ENCODE data around the gene METTL17. TPM values are rescaled to one million over a fixed set of nuclear protein-coding genes. Genes with fewer than 3 reads are reported as not detected.
"Not testable (repeated sequence)": the region's sequence is repeated elsewhere in the genome, so short reads cannot be mapped to it uniquely, and the experiment has no call there.

METTL17 gene, protein sequence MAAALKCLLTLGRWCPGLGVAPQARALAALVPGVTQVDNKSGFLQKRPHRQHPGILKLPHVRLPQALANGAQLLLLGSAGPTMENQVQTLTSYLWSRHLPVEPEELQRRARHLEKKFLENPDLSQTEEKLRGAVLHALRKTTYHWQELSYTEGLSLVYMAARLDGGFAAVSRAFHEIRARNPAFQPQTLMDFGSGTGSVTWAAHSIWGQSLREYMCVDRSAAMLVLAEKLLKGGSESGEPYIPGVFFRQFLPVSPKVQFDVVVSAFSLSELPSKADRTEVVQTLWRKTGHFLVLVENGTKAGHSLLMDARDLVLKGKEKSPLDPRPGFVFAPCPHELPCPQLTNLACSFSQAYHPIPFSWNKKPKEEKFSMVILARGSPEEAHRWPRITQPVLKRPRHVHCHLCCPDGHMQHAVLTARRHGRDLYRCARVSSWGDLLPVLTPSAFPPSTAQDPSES
- 32.8 and 32.9 TPM in 2 replicates for total RNA-seq

DNA sequence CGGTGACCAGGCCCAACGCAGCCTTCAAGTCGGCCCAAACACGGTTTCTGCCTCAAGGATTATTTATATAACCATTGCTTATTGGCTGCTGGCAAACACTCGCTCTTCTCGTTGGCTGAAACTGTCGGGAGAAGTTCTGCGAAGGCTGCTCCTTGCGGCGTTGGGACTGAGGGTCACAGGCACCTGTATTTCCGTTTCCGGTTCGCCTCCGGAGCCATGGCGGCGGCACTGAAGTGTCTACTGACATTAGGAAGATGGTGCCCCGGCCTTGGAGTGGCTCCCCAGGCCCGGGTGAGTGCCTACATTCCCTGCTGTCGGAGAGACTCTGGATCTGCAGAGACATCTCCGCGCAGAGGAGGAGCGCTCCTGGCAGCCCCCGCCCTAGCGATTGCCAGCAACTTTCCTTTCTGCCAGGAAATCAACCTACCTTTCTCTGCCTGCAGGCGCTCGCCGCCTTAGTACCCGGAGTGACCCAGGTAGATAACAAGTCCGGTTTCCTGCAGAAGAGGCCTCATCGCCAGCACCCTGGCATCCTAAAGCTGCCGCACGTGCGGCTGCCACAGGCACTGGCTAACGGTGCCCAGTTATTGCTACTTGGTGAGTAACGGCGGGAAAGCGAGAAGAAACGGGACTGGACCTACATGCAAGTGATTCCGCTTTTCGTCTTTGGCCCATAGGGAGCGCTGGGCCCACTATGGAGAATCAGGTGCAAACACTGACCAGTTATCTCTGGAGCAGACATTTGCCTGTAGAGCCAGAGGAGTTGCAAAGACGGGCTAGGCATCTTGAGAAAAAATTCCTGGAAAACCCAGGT, at the start of gene METTL17:
METTL17 (plus strand) TSS at position 194 of the 814 bp plus-strand sequence; CDS start at position 217, 23 bp downstream.
- peak; percentile 95 for DNase-seq

DNA sequence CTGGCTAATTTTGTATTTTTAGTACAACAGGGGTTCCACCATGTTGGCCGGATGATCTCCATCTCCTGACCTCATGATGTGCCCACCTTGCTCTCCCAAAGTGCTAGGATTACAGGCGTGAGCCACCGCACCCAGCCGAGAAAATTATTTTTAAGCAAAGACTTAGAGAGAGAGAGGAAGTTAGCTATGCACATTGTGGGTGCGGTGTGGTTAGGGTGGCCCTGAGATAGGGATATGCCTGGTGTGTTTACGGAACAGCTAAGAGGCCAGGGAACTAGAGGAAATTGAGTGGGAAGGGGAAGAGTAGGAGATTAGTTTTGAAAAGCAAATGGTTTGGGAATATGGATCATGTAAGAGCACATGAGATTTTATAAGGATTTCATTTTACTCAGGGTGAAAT, 44.6 kb upstream of the METTL17 start:
- DNase-seq: not testable (repeated sequence)

DNA sequence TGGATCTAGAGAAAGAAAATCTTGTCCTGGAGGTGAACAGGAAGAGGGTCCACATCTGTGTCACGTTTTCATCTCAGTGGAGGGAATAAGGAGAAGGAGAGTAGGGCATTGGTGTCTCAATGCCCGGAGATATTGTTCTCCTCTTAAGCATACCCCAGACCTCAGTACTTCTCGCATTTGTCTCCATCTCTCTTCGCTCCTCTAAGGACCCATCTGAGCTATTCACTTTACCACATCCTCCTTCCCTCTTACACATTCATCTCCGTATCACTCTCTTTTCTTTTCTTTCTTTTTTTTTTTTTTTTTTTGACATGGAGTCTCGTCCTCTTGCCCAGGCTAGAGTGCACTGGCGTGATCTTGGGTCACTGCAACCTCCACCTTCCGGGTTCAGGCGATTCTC, 43.1 kb upstream of the METTL17 start:
- DNase-seq: not testable (repeated sequence)

DNA sequence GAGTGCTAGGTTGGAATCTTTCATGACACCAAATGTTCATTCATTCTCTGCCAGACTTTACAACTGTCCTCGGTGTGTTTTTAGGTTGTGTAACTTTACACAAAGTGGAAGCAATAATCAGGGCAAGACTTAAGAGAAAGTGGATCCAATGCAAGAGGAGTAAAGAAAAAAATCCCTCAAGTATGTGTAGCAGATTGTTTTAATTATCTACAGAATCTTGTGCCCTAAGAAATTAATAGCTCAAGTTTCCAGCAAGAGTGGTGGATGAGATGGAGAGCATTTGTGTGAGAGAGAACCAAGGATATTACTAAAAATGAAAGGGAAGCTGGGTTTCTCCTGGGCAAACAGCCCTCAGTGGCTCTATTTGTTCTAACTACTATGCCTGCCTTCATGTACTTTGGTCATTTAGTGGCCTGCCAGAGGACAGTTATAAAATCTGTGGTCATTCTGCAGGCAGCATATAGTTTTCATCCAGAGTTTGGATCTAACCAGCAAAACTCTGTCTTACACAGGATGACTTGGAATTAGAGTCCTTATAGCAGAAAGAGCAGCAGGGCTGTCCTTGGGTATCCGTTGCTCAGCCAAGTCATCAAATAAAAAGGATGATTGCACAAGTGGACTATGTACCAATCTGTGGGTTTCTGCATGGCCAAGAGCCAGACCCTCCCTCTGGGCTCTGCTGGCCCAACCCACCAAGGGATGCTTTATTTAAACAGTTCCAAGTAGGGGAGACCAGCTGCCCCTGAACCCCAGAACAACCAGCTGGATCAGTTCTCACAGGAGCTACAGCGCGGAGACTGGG, 34.8 kb upstream of the METTL17 start, which contains the start of gene RNASE2:
RNASE2 (plus strand) TSS at position 752 of the 802 bp plus-strand sequence. CDS start 285 bp downstream, outside the sequence.
- not testable (repeated sequence) for DNase-seq

DNA sequence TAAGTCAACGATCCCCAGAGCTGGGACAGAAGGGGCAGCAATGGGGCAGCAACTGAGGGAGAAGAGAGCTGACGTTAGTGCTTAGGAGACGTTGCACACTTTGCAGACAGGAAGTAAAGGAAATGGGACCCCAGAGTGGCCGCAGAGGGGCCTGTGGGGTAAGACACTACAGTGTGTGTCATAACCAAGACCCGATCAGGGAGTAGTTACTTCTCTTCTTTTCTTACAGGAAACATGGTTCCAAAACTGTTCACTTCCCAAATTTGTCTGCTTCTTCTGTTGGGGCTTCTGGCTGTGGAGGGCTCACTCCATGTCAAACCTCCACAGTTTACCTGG, 34.3 kb upstream of the METTL17 start:
- not testable (repeated sequence) for DNase-seq

DNA sequence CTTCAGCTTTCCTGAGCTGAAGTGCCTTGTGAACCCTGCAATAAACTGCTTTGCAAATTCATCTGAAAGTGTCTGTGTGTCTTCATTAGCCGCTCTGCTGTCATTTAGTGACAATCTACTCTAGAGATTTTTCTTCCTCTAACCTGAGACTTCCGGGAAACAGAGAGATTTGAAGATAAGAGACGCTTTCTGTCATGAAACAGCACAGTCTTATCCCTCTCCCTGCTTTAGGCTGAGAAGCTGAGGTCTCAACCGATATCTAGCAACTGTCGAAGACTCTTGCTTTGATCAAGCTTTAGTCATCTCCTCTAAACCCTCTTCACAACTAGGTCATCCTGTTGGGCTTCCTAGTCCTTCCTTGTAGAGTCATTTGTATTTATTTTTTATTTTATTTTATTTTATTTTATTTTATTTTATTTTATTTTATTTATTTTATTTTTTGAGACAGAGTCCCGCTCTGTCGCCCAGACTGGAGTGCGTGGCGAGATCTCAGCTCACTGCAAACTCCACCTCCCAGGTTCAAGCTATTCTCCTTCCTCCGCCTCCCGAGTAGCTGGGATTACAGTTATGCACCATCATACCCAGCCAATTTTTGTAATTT, 33.3 kb upstream of the METTL17 start:
- DNase-seq: no peak

DNA sequence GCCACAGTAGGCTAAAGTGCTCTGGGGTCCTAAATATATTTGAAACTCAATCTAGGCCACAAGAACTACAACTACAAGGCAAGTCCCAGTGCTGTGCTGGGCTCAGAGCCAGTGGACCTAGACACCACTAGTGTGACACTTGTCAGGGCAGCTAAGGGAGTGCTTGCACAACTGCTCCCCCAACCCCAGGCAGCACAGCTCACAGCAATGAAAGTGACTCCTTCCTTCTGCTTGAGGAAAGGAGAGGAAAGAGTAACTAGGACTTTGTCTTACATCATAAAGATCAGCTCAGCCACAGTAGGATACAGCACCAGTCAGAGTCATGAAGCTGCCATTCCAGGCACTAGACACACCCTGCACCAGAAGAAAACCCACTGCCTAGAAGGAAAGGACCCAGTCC, 30.8 kb upstream of the METTL17 start:
- DNase-seq: not testable (repeated sequence)

DNA sequence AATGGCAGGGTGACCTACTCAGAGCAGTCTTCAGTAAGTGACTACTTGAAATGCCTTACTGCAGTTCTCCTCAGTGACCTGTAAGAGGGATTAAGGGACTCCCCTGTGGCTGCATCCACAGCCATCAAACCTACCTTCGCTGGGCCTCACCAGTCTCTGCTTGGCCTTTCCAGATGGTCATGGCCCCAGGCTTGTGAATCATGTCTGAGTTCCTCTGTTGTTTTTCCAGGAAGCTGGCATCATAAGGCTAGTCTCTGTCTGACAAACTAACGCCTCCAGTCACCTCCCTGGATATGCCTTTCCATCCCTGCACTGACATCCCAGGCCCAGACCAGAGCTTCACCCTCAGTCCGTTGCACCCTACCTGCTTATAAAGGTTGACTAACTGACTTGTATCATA, 20.4 kb upstream of the METTL17 start:
- no peak for DNase-seq

DNA sequence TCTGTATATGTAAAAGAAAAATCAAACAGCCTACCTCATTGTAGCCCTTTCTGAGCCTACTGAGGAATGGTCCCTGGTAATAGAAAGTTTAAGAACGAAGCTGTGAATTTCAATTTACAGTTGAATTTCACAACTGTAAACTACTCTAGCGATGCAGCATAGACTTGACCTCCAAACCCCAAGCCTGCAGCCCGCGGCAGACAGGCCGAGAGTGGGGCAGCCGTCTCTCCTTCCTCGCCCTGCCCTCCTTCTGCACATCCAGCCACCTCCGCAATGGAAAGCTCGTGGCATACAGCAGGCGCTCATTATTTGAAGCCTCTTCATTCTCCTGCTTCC, 19.2 kb upstream of the METTL17 start:
- DNase-seq: no peak

DNA sequence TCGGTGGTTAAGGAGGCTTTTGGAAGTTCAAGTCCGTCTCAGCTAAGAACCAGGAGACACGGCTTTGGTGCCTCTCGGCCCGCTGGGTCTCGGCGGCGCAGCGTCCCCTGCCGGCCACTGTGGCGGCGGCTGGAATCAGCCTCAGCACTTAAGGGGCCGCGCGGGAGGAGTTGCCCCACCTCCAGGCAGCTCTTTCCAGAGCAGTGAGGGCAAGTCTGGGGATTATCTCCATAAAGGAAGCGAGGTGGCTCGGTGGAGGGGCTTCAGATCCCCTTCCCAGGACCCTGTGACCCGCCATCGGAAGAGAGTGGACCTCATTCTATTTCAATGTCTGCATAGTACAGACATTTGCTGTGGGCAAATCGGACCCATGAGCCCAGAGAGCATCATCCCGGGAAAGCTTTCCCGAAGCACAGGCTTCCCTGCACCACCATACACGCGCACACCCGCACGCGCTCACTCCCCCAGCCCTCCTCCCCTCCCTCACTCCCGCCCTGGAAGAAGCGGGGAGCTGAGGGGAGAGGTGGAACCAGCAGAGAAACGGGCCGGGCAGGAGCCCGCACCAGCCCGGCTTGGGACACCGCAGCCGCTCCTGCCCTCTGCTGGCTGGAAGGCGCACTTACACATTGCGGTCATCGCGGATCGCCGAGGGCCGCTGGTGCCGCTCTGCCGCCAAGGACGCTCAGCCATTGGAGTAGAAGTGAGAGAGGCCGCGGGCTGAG, 18.6 kb upstream of the METTL17 start:
- DNase-seq: peak; percentile 91

DNA sequence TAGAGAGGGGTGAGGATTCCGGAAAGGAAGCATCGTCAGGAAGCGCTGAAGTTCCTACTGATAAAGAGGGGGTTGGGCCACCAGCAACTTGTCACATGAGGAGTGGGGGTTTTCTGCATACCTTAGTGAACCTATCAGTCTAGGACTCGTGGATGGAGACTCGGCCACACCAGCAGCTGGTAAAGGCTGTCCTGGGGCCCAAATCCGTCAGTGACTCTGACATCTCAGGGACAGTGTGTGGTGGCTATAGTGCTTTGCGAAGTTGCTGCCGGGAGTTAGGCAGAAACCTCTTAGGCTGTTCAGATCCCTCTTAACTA, 18.1 kb upstream of the METTL17 start:
- DNase-seq: no peak

DNA sequence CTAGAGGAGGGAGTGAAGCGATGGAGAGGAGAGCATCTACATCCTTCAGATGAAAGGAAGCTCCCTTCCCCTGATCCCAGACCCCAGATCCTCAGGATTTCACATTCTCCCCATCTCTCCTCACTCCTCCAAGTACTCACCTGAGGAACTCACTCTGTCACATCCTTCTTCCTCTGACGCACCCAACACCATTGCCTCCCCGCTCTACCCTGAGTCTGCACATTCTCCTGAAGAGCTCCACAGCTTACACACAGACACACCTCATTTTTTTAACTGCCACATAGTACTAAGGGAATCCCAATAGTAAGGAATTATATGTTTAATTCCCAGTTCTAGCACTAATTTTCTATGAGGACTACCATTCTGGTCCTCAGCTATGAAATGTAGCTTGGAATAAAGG, 16.3 kb upstream of the METTL17 start:
- no peak for DNase-seq

DNA sequence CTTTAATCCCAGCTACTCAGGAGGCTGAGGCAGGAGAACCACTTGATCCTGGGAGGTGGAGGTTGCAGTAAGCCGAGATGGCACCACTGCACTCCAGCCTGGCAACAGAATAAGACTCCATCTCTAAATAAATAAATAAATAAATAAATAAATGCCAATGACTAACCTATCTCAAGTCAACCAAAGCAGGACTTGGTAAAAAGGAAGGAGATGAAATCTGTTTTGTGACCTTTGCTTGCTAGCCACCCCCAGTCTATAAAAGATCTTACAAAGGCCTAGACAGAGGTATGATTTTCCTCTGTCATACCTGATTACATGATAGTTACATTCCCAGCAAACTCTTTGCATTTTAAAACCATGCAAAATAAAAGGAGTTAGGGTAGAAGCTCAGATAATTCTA, 13.5 kb upstream of the METTL17 start:
- peak; percentile 69 for DNase-seq

DNA sequence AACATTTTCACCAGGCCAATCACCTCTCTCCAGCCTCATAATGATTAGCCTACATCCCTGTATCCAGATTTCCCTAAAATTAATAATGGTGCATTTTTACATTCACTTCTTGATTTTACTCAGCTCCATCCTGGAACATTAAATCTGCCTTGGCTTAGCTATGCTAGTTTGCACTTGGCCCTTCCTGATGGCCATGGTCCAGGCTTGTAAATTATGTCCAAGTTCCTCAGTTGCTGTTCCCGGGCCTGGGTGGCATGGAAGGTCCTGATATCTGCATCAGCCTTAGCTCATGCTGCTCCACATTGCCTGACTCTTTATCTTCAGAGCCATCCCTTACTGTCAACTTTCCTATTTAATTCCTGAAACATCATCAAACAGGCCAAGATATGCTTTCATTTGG, 11.1 kb upstream of the METTL17 start:
- no peak for DNase-seq

DNA sequence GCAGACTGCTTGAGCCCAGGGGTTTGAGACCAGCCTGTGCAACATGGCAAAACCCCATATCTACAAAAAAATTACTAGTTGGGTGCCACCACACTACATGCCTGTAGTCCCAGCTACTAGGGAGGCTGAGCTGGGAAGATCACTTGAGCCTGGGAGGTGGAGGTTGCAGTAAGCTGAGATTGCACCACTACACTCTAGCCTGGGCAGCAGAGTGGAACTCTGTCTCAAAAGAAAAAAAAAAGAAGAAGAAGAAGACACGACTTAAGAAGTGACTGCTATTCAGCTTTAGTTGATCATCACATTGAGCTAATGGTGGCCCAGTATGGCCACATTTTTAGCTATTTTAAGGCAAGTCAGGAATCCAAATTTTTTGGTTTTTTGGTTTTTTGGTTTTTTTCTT, 8.9 kb upstream of the METTL17 start:
- no peak for DNase-seq

DNA sequence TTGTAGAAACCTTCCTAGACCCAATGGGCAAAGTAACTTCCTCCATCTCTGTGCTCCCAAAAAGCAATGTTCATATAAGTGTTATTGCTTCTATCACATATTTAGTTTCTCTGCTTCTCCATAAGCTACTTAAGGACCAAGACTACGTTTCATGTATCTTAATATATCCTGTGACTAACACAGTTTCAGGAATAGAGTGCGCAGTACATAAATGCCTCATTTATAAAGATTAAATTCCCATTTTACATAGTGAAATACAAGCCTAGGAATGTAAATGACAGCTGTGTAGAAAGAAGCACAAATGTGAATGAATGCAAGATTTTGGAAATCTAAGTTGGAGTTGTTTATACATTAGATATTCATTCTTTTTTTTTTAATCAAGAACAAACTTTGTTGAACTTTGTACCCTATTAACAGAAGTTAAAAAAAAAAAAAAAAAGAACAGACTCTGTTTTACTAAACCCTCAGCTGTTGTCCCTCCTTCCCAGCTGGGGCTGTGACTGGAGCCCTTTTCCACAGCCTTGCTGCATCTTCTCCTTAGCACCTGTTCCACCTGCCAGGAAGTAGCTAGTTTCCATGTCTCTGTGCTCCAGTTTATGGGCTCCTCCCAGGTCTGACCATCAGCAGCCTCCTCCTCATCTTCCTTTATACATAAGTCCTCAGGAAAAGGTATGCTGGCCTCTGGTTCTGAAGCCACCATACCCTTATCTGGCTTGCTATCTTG, 7.0 kb upstream of the METTL17 start:
- no peak for DNase-seq

DNA sequence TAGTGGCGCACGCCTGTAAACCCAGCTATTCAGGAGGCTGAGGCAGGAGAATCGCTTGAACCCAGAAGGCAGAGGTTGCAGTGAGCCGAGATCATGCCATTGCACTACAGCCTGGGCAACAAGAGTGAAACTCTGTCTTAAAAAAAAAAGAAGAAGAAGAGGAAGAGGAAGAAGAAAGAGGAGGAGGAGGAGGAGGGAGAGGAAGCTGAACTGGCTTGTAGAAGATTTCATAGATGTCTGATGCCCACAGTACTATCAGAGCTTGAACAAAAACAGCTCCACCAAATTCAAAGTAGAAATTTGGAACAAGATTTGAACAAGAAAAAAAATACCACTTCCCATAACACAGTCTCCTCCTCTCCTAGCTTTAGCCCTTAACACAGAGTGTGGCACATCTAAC, 4.1 kb upstream of the METTL17 start:
- not testable (repeated sequence) for DNase-seq

DNA sequence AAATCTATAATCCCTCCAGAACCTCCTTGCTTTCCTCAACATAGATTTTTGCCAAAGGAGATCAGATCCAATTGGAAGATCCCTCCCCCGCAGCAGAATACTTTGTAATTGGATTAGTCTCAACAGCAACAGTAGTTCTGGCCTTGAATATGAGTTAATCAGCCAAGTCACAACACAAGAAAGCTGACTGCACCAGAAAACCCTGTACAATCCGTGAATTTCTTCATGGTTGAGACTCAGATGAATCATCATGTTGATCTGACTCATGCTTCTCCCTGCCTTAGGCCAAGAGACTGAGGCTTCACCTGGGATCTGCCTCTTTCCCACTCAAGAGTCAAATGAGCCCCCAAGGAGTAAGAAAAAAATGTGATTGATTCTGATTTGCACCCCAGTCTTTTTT, 3.0 kb upstream of the METTL17 start:
- peak; percentile 74 for DNase-seq

DNA sequence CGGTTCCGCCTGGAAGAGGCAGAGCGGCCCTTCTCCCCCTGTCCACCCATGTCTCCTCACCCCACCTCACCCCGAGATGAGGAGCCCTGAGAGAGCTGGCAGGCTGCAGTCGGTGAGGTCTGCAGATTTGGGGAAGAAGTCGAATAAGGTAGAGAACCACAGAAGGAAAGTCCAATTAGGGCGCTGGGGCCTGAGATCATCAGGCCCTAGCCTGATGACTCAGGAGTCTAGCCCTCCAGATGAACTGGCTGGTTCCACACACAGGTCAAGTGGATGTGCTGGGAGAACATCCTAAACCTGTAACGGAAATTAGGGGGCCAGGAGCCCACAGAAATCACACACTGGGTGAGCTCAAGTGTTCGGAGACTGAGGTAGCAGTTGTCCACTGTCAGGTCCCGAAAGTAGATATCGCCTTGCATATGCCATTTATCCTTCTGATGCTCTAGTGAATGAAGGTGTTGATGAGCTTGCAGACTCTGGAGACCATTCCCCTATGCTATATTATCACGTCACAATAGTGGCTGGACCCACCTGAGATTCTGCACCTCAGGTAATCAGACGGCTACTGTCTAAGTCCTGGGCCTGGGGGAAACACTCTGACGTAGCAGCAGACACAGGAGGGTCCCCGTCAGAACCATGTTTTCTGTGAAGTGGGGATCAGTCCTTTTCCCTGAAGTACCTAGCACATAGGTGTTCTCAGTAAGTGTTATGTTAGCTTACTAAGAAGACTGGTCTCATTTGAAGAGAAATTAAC, 886 bp upstream of the METTL17 start:
- no peak for DNase-seq

DNA sequence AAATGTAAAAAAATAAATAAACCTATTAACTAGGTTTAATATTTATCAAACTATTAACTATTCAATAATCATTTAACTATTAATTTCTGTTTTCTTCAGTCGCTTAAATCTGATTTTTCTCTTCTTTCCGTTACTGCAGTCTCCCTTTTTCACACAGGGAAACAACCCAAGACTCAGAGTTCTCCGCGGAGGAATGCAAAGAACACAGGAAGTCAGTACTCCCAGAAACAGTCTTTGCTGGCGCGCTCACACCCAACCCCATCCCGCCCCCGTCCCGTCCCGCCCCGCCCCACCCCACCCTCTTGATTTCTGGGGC, 351 bp upstream of the METTL17 start:
- no peak for DNase-seq

DNA sequence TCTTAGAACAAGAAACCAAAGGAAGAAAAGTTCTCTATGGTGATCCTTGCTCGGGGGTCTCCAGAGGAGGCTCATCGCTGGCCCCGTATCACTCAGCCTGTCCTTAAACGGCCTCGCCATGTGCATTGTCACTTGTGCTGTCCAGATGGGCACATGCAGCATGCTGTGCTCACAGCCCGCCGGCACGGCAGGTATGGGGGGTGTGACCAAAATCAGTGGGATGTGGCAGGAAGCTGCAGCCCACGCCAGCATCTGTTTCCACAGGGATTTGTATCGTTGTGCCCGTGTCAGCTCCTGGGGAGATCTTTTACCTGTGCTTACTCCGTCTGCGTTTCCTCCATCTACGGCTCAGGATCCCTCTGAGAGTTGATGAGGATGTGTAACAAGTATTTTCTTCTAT, 6.7 kb downstream of the METTL17 start:
- no peak for DNase-seq

All from dermis blood vessel endothelial cell (primary cell).